Activated naive CD4-positive, alpha-beta T cell treated with anti-CD3 and anti-CD28 coated beads, Interleukin-2, amount 50 U/mL, for 16 hours (primary cell): Measurements from ENCODE around the gene LZTS2.
A peak's percentile ranks its signal among the peaks of the same experiment; 100 is the strongest.

ENCODE experiments used
- DNase-seq: peaks from one replicate; pipeline ENCODE4 v3.0.0-alpha.2; 2020

The LZTS2 gene

DNA sequence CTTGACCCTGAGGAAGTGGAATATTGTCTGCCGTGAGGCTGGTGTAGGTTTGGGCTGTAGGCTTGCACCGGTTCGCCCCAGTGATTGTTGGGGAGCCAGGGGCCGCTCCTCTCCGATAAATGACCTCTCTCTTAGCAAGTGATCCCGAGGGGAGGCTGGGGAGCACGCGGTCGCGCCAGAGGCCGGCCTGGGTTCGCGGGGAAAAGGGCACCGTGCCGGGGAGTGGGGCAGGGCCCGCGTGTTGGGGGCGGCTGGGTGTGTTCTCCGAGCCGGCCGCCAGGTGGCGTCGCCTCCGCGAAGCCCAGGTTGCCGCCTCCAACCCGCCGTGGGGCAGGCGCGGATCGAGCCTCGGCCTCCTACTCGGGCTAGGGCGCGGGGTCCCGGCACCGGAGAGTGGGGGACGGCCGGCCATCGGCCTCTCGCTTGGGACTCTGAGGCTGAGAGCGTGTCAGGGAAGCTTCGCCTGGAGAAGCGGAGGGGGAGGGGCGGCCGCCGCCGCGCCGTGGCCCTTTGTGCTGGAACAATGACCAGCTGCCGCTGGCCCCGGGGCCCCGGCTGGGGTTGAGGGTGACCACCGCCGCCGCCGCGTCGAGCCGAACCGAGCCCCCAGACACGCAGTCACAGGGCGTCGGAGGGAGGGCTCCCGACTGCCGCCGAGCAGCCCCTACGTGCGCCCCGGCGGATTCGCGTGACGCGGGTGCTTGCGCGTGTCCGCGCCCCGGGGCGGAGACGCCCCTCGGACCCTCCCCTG lies 442 bp upstream of the LZTS2 start:
- DNase-seq, result peak; percentile 83

DNA sequence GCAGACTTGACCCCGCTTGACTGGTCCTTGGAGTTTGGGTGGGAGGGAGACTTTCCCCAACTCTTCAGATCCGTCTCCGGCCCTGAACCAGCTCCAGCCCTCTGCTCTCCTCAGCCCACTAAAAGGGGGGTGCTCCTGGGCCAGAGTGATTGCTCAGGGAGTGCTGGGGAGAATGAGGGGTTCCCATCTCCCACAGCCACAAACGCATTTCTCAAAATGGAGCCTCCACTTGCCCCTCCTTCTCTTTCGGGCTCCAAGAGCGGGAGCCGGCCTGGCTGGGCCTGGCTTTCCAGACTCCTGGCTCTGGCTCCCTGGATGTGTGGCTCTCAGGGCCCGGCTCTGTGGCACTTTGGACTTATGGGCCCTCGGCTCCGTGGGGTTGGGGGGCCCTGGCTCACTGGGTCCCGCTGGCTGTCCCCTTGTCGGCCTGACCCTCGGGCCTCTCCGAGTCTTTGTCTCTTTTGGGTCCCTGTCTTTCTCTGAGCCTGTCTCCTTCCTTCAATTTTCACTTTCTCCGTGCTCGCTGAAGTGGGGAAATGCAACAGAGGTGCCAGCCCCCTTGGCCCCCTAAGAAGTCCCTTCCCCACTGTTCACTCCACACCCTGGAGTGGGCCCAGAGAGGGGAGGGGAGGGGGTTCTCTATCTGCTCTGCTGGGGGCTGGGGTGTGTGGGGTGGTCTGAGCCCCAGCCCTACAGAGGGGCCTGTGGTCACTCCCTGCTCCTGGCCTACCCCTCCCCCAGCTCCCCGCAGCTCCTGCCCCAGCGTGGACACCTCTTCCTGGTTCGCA lies 713 bp downstream of the LZTS2 start:
- DNase-seq, result no peak

DNA sequence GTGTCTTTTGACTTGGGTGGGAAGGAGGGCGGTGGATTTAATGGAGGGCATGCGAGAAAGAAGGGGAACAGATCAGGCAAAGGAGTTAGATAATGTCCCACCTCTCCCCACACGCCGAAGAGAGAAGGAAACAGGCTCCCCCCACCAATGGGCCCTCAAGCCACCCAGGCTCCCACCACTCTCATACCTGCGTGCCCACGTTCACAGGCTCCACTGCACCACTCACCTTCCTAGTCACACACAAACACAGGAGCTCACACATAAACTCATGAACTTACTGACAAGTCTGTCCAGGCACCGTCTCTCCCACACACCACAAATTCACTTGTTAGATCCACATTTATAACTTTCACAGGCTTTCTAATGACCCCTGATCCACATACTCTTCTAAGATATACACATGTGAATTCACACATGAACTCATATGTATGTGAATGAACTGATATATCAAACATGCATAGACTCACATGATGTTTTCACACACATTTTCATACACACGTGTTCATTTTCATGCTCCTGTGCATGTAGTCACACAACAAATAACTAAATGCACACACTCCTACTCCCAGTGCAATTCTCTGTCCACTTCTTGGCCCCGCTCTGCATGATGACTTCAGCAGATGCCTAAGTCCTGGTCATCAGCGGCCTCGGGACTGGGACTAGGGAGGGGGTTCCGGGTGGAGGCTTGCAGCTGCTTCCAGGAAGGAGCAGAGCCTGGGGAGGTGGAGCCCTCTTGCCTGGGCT lies 1.5 kb downstream of the LZTS2 start:
- no peak for DNase-seq

GRCh38 chr10:101001659-101002035 lies 2.0 kb downstream of the LZTS2 start:
- DNase-seq, result no peak

DNA sequence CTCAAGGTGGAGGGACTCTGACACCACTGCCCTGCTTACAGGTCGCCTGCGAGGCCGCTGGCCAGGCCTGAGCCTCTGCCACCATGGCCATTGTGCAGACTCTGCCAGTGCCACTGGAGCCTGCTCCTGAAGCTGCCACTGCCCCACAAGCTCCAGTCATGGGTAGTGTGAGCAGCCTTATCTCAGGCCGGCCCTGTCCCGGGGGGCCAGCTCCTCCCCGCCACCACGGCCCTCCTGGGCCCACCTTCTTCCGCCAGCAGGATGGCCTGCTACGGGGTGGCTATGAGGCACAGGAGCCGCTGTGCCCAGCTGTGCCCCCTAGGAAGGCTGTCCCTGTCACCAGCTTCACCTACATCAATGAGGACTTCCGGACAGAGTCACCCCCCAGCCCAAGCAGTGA lies 2.8 kb downstream of the LZTS2 start:
- no peak for DNase-seq

DNA sequence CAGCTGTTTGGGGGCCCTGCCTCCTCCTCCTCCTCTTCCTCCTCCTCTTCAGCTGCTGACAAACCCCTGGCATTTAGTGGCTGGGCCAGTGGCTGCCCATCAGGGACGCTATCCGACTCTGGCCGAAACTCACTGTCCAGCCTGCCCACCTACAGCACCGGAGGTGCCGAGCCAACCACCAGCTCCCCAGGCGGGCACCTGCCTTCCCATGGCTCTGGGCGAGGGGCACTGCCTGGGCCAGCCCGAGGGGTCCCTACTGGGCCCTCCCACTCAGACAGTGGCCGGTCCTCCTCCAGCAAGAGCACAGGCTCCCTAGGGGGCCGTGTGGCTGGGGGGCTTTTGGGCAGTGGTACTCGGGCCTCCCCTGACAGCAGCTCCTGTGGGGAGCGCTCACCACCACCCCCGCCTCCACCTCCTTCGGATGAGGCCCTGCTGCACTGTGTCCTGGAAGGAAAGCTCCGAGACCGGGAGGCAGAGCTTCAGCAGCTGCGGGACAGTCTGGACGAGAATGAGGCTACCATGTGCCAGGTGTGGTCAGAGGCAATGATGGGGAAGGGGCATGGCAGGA lies 4.1 kb downstream of the LZTS2 start:
- DNase-seq, result no peak

- no peak for DNase-seq
Observed at GRCh38 chr10:101005361-101005760, 5.8 kb downstream of the LZTS2 start.

DNA sequence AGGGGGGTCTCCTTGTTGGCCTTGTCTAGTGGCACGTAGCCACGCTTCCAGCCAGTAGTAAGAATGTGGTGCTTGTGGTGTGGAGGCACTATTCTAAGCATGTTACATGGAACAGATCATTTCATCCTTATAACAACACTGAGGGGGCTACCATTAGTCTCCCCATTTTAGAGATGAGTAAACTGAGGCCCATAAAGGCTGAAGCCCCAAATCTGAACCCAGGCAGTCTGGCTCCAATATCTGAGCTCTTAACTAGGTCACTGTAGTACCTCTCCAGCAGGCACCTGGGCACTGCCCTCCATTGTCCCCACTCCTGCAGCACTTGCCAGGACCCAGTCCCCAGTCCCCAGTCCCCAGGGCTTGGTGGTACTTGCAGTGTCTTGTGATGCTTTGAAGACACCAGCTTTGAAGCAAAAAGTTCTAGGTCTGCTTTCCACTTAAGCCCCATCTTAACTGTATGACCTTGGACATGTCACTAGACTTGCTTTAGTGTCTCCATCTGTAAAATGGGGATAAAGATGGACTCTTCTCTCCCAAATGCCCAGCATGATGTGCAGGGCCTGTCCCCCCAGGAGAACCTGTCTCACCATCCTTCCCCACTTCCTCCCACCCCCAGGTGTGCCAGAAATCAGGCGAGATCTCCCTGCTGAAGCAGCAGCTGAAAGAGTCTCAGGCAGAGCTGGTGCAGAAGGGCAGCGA lies 6.4 kb downstream of the LZTS2 start:
- no peak for DNase-seq

- no peak for DNase-seq
Observed at GRCh38 chr10:101006593-101007098, 7.0 kb downstream of the LZTS2 start.

DNA sequence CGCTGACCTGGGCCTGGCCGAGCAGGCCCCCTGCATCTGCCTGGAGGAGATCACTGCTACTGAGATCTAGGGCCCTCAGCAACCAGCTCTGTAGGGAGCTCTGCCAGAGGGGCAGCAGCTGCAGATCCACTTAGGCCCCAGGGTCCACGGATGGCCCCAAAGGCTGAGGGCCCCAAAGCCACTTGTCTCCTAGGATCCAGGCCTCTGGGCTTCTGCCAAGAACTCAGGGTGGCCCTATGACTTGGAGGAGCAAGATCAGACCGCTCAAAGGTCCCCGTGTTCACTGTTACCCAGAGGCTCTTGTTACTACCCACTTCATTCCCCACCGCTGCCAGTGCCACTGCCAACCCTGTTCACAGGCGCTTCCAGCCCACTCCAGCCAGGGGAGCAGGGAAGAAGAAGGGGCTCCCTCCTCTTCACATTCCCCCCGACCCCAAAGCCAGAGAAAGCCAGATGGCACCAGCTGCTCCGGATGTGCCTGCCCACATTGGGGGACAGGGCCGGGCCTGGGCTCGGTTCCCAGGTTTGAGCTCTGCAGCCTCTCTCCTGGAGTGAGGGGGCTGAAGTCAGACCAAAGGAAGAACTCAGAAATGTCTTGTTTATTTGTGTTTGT lies 7.6 kb downstream of the LZTS2 start:
- no peak for DNase-seq

DNA sequence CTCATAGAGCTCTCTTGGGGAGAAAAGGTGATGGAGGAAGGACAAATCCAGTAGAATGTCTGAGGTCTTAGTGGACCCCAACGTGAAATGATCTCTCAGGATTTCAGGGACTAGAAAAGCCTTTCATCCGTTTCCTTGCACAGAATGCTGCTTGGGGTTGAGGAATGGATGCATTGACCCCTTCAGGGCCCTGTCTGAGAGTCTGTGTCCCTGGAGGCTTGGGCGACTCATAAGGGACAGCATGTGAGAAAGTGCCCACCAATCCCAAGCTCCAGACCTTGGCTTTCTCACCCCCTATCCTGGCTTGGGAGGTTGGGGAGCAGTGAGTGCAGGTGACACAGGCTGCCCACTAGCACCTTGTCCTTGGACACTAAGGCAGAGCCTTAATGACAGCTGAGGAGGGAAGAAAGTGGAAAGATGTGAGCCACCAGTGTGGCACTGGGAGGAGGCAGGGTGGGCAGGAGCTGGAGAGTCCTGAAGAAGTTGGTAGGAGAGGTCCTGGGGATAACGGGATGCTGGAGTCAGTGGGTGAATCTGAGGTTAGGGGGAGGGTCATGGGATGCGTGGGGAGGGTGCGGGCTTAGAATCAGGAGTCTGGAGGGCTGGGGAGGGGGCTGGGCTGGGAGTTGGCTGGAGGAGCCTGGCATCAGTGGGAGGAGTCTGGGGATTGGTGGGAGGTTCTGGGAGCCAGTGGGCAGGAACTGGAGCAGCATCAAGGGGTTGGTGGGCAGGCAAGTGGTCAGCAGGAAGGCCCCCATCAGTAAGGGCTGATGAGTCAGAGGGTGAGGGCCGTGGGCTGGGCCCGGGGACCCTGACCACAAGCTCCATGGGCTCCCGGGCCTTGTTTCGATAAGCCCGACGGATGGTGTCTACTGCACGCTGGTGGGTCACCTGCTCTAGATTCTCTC lies 8.6 kb downstream of the LZTS2 start:
- DNase-seq, result no peak

- no peak for DNase-seq
Observed at GRCh38 chr10:101008823-101009423, 9.3 kb downstream of the LZTS2 start.

GRCh38 chr10:101010329-101010728 lies 10.7 kb downstream of the LZTS2 start:
- no peak for DNase-seq

DNA sequence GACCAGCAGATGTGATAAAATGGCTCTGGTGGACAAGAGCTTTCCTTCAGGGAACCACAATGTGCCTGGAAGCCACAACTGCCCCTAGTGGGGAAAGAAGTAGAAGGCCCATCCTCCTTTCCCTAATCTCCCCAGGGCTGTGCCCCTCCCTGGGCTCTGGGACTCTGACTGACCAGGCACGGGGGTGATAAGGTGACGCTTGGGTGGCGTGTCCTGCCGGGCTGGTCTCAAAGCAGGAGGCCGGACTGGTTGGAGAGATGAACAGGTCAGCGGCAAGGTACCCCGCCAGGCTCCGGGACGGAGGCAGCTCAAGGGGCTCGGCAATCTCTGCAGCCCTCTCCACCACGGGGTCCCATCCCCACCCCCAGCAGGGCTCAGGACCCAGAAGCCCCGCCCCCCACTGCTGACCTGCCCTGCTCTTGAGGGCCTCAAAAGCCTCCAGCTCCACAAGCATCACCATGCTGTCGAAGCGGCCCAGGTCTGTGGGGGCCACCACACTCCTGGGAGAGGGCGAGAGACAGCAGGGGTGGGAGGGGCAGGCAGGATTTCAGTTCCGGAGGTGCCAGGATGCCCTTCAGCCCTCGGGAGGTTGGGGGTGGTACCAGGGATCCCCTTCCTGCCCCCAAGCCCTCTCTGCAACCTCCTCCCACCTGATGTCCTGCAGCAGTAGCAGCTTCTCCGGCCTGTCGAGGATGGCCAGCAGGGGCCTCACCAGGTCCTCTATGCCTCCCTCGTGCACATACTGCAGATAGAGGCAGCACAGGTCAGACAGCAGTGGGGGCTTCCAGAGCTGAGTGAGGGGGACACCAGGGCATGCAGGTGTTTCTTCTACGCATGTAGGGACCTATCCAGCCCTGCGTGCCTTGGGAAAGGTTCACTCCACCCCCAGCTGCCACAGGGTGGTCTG lies 12.2 kb downstream of the LZTS2 start:
- DNase-seq, result no peak

- DNase-seq, result peak; percentile 74
Observed at GRCh38 chr10:101012525-101013364, 13.1 kb downstream of the LZTS2 start.

DNA sequence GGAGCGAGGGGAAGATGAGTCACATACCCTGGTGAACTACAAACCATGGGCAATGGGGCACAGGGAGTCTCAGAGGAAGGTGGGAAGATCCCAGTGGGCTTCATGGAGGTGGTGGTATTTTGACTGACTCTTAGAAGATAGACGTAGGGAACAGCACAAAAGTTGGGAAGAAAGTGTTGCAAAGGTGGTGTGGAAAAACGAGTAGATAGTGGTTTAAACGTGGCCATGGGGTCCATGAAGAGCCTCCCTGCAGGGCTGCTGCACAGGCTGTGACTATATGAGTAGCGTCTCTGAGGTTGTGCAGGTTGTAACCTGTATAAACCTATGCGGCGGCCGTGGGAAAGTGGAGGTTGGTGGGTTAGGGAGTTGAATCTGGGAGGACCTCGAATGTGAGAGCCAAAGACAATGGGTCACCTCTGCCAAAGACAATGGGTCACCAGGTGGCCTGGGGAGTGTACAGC lies 13.8 kb downstream of the LZTS2 start:
- no peak for DNase-seq

DNA sequence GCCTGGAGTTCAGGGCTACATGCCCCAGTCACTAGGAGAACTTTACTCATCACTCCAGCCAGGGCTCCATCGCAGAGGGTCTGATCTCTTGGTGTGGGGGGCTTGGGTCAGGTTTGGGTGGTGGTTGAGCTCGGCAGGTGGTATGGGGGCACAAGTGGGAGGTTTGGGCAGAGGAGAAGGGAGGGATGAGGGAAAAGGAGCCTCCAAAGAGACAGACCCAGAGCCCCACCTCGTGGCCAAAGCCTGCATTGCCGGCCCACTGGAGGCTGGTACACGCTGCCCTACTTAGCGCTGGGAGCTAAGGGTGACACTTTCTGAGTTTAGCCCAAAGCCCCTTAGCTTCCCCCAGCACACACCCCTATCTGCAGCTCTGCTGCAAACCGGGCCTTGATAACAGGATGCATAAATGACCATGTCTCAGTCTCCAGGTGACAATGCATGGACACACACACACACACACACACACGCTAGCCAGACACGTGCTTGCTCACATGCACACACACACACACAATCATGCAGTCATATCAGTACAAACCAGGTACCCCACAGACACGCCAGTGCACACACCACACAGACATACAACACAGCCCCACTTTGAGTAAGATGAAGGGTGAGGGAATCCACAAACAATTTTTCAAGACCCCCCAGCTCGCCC lies 14.7 kb downstream of the LZTS2 start:
- DNase-seq, result peak; percentile 74
